HEK293 (cell line): ENCODE measurements around the gene KLRC4.

Experiments
- CTCF ChIA-PET: fragments of 350-600 bp; formaldehyde crosslinking; extraction: SDS; loops from one replicate; lab custom pipeline; 2021; ENCODE audit warnings: antibody characterized with exemption; lab: Yijun Ruan, JAX
- POLR2A ChIA-PET: fragments of 300-600 bp; formaldehyde crosslinking; extraction: SDS; loops from one replicate; lab custom pipeline; 2020; ENCODE audit warnings: antibody characterized with exemption, inconsistent platforms; lab: Yijun Ruan, JAX
- H3K27ac ChIP-seq: fragments of 200-500 bp; sonication (Bioruptor generic); 2 replicates; pipeline ENCODE4 v1.5.1; 2014; ENCODE audit warnings: low read depth, low read length, control low read depth, inconsistent platforms; ENCODE audit errors: extremely low read depth
- H3K36me3 ChIP-seq, 2 experiments: fragments of 200-500 bp in 1 of 2; sonication (Bioruptor generic) in 1 of 2; 1 replicate in 1 of 2; 2 replicates in 1 of 2; pipeline ENCODE4 v1.5.1; 2014 to 2017; ENCODE audit warnings: inconsistent platforms in 2 of 2, low read length in 2 of 2; ENCODE audit not compliant: control insufficient read depth in 2 of 2, insufficient read depth in 1 of 2
- H3K4me1 ChIP-seq: fragments of 200-500 bp; sonication (Bioruptor generic); 2 replicates; pipeline ENCODE4 v1.5.1; 2014; ENCODE audit warnings: mild to moderate bottlenecking, low read length, inconsistent platforms; ENCODE audit not compliant: control insufficient read depth, insufficient read depth
- H3K4me3 ChIP-seq: 2 replicates; pipeline ENCODE4 v1.5.1; 2011; ENCODE audit warnings: low read depth, mild to moderate bottlenecking, control low read depth, low read length, moderate library complexity
- H3K9me3 ChIP-seq: fragments of 200-500 bp; sonication (Bioruptor generic); 2 replicates; pipeline ENCODE4 v1.5.1; 2014; ENCODE audit warnings: low read depth, low read length, inconsistent platforms; ENCODE audit not compliant: control insufficient read depth, insufficient read depth
- PRDM1 ChIP-seq: fragments of 450-650 bp; formaldehyde crosslinking; IDR thresholded peaks from 2 replicates; pipeline ENCODE4; 2016; ENCODE audit warnings: missing biosample characterization, missing genetic modification characterization
- SETDB1 ChIP-seq: IDR thresholded peaks from one replicate; pipeline ENCODE4 v1.6.1; 2017; ENCODE audit warnings: mild to moderate bottlenecking, low read length, moderate library complexity, mixed read lengths; ENCODE audit not compliant: insufficient read length
- YY2 ChIP-seq: fragments of 450-650 bp; formaldehyde crosslinking; IDR thresholded peaks from 2 replicates; pipeline ENCODE4 v1.5.1; 2016; ENCODE audit warnings: missing biosample characterization, missing genetic modification characterization
- ZBTB1 ChIP-seq: fragments of 450-650 bp; formaldehyde crosslinking; IDR thresholded peaks from 2 replicates; pipeline ENCODE4 v1.5.1; 2016; ENCODE audit warnings: missing biosample characterization, missing genetic modification characterization
- ZBTB8A ChIP-seq: fragments of 450-650 bp; formaldehyde crosslinking; IDR thresholded peaks from 2 replicates; pipeline ENCODE4 v1.5.1; 2016; ENCODE audit warnings: missing biosample characterization, missing genetic modification characterization
- ZEB2 ChIP-seq: fragments of 450-650 bp; formaldehyde crosslinking; IDR thresholded peaks from 2 replicates; pipeline ENCODE4 v1.5.1; 2016; ENCODE audit warnings: missing biosample characterization, missing genetic modification characterization
- ZIC2 ChIP-seq: fragments of 450-650 bp; formaldehyde crosslinking; IDR thresholded peaks from 2 replicates; pipeline ENCODE4 v1.5.1; 2016; ENCODE audit warnings: missing biosample characterization, missing genetic modification characterization
- ZNF211 ChIP-seq: fragments of 450-650 bp; formaldehyde crosslinking; IDR thresholded peaks from 2 replicates; pipeline ENCODE4 v1.5.1; 2016; ENCODE audit warnings: low read depth, missing biosample characterization, missing genetic modification characterization
- ZNF501 ChIP-seq: fragments of 450-650 bp; formaldehyde crosslinking; IDR thresholded peaks from 2 replicates; pipeline ENCODE4 v1.5.1; 2016; ENCODE audit warnings: missing biosample characterization, missing genetic modification characterization
- ZNF514 ChIP-seq: fragments of 450-650 bp; formaldehyde crosslinking; IDR thresholded peaks from 2 replicates; pipeline ENCODE4 v1.5.1; 2016; ENCODE audit warnings: missing biosample characterization, missing genetic modification characterization
- ZNF555 ChIP-seq: fragments of 450-650 bp; formaldehyde crosslinking; conservative IDR thresholded peaks from 2 replicates; pipeline ENCODE4 v1.5.1; 2017; ENCODE audit warnings: missing biosample characterization, mild to moderate bottlenecking, missing genetic modification characterization, inconsistent platforms
- ZNF560 ChIP-seq: fragments of 450-650 bp; formaldehyde crosslinking; IDR thresholded peaks from 2 replicates; pipeline ENCODE4 v1.5.1; 2017; ENCODE audit warnings: missing biosample characterization, missing genetic modification characterization, borderline replicate concordance
- ZNF610 ChIP-seq: fragments of 450-650 bp; formaldehyde crosslinking; IDR thresholded peaks from 2 replicates; pipeline ENCODE4 v1.5.1; 2016; ENCODE audit warnings: missing biosample characterization, missing genetic modification characterization, borderline replicate concordance
- ZNF776 ChIP-seq: fragments of 450-650 bp; formaldehyde crosslinking; IDR thresholded peaks from 2 replicates; pipeline ENCODE4 v1.5.0; 2017; ENCODE audit warnings: missing biosample characterization, missing genetic modification characterization, borderline replicate concordance
- ZNF792 ChIP-seq: fragments of 450-650 bp; formaldehyde crosslinking; IDR thresholded peaks from 2 replicates; pipeline ENCODE4 v1.5.1; 2016; ENCODE audit warnings: missing biosample characterization, missing genetic modification characterization
- ZNF843 ChIP-seq: fragments of 450-650 bp; formaldehyde crosslinking; IDR thresholded peaks from 2 replicates; pipeline ENCODE4 v1.5.1; 2016; ENCODE audit warnings: missing biosample characterization, missing genetic modification characterization
- ZSCAN16 ChIP-seq: fragments of 450-650 bp; formaldehyde crosslinking; IDR thresholded peaks from 2 replicates; pipeline ENCODE4 v1.5.1; 2016; ENCODE audit warnings: missing biosample characterization, missing genetic modification characterization
- TF ChIP-seq, protein P1 (sequence below): fragments of 450-650 bp; formaldehyde crosslinking; IDR thresholded peaks from 2 replicates; pipeline ENCODE4 v1.5.1; 2016; ENCODE audit warnings: missing biosample characterization, missing genetic modification characterization, borderline replicate concordance
- TF ChIP-seq, protein P2 (sequence below): fragments of 450-650 bp; formaldehyde crosslinking; IDR thresholded peaks from 2 replicates; pipeline ENCODE4 v1.5.1; 2017; ENCODE audit warnings: missing biosample characterization, missing genetic modification characterization
- TF ChIP-seq, protein P3 (sequence below): fragments of 450-650 bp; formaldehyde crosslinking; IDR thresholded peaks from 2 replicates; pipeline ENCODE4 v1.5.1; 2016; ENCODE audit warnings: missing biosample characterization, missing genetic modification characterization
- TF ChIP-seq, protein P4 (sequence below): fragments of 450-650 bp; formaldehyde crosslinking; IDR thresholded peaks from 2 replicates; pipeline ENCODE4 v1.5.1; 2016; ENCODE audit warnings: missing biosample characterization, missing genetic modification characterization
- TF ChIP-seq, protein P5 (sequence below): fragments of 450-650 bp; formaldehyde crosslinking; IDR thresholded peaks from 2 replicates; pipeline ENCODE4 v1.5.1; 2016; ENCODE audit warnings: missing biosample characterization, missing genetic modification characterization
- TF ChIP-seq, protein P6 (sequence below): fragments of 450-650 bp; formaldehyde crosslinking; IDR thresholded peaks from 2 replicates; pipeline ENCODE4 v1.5.1; 2016; ENCODE audit warnings: missing biosample characterization, missing genetic modification characterization

KLRC4 gene

DNA sequence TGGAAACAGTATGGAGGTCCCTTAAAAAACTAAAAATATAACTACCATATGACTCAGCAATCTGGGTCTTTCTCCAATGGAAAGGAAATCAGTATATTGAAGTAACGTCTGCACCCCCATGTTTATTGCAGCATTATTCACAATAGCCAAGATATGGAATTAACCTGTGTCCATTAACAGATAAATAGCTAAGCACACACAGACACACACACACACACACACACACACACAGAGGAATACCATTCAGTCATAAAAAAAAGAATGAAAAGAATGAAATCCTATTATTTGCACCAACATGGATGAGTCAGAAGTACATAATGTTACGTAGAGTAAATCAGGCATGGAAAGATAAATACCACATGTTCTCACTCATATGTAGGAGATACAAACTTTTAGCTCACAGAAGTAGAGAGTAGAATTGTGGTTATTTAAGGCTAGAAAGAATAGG is 24.4 kb downstream of the KLRC4 start (continued):
- TF ChIP-seq ZNF514 (tag by site-specific recombination), result no peak
- TF ChIP-seq ZIC2 (tag by site-specific recombination), result no peak
- TF ChIP-seq, protein P1, sequence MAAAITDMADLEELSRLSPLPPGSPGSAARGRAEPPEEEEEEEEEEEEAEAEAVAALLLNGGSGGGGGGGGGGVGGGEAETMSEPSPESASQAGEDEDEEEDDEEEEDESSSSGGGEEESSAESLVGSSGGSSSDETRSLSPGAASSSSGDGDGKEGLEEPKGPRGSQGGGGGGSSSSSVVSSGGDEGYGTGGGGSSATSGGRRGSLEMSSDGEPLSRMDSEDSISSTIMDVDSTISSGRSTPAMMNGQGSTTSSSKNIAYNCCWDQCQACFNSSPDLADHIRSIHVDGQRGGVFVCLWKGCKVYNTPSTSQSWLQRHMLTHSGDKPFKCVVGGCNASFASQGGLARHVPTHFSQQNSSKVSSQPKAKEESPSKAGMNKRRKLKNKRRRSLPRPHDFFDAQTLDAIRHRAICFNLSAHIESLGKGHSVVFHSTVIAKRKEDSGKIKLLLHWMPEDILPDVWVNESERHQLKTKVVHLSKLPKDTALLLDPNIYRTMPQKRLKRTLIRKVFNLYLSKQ (tag by site-specific recombination), result no peak
- TF ChIP-seq ZNF560 (tag by site-specific recombination), result no peak
- TF ChIP-seq ZNF501 (tag by site-specific recombination), result no peak
- 0 out of 2 replicates have a peak, but pooled peaks have one; percentile 2 for TF ChIP-seq ZNF555 (tag by site-specific recombination)
- TF ChIP-seq PRDM1, result no peak
- TF ChIP-seq, protein P2, sequence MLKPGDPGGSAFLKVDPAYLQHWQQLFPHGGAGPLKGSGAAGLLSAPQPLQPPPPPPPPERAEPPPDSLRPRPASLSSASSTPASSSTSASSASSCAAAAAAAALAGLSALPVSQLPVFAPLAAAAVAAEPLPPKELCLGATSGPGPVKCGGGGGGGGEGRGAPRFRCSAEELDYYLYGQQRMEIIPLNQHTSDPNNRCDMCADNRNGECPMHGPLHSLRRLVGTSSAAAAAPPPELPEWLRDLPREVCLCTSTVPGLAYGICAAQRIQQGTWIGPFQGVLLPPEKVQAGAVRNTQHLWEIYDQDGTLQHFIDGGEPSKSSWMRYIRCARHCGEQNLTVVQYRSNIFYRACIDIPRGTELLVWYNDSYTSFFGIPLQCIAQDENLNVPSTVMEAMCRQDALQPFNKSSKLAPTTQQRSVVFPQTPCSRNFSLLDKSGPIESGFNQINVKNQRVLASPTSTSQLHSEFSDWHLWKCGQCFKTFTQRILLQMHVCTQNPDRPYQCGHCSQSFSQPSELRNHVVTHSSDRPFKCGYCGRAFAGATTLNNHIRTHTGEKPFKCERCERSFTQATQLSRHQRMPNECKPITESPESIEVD, result peak; percentile 40; the same call in 1 of the 2 replicates
- TF ChIP-seq ZNF211 (tag by site-specific recombination), result no peak
- TF ChIP-seq, protein P3, sequence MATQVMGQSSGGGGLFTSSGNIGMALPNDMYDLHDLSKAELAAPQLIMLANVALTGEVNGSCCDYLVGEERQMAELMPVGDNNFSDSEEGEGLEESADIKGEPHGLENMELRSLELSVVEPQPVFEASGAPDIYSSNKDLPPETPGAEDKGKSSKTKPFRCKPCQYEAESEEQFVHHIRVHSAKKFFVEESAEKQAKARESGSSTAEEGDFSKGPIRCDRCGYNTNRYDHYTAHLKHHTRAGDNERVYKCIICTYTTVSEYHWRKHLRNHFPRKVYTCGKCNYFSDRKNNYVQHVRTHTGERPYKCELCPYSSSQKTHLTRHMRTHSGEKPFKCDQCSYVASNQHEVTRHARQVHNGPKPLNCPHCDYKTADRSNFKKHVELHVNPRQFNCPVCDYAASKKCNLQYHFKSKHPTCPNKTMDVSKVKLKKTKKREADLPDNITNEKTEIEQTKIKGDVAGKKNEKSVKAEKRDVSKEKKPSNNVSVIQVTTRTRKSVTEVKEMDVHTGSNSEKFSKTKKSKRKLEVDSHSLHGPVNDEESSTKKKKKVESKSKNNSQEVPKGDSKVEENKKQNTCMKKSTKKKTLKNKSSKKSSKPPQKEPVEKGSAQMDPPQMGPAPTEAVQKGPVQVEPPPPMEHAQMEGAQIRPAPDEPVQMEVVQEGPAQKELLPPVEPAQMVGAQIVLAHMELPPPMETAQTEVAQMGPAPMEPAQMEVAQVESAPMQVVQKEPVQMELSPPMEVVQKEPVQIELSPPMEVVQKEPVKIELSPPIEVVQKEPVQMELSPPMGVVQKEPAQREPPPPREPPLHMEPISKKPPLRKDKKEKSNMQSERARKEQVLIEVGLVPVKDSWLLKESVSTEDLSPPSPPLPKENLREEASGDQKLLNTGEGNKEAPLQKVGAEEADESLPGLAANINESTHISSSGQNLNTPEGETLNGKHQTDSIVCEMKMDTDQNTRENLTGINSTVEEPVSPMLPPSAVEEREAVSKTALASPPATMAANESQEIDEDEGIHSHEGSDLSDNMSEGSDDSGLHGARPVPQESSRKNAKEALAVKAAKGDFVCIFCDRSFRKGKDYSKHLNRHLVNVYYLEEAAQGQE (tag by site-specific recombination), result no peak
- no peak for TF ChIP-seq ZNF776 (tag by site-specific recombination)
- TF ChIP-seq, protein P4, sequence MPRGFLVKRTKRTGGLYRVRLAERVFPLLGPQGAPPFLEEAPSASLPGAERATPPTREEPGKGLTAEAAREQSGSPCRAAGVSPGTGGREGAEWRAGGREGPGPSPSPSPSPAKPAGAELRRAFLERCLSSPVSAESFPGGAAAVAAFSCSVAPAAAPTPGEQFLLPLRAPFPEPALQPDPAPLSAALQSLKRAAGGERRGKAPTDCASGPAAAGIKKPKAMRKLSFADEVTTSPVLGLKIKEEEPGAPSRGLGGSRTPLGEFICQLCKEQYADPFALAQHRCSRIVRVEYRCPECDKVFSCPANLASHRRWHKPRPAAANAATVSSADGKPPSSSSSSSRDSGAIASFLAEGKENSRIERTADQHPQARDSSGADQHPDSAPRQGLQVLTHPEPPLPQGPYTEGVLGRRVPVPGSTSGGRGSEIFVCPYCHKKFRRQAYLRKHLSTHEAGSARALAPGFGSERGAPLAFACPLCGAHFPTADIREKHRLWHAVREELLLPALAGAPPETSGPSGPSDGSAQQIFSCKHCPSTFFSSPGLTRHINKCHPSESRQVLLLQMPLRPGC (tag by site-specific recombination), result 0 out of 2 replicates have a peak, but pooled peaks have one; percentile 44
- peak; percentile 69 for TF ChIP-seq YY2 (tag by site-specific recombination)
- no peak for TF ChIP-seq ZNF843 (tag by site-specific recombination)

DNA sequence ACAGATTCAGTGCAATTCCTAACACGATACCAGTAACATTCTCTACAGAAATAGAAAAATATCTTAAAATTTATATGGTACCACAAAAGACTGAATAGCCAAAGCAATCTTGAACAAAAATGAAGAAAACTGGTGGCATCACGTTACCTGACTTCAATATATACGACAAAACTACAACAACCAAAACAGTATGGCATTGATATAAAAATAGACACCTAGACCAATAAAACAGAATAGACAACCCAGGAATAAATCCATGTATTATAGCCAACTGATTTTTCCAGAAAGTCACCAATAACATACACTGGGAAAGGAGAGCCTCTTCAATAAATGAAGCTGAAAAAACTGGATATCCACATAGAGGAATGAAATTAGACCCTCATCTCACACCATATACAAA is 25.4 kb downstream of the KLRC4 start:
- Histone ChIP-seq H3K4me1 (no peaks in the 10 kb centered on the region), H3K36me3 (peaks cover 4 to 12% of the 10 kb centered on the region in 2 experiments), H3K27ac (no peak overlapping the region), H3K9me3 (no peaks in the 10 kb centered on the region)
- CTCF ChIA-PET, result interaction anchor here (0.6 kb wide), 1 partner anchor 672 kb away, joined by 3 read pairs; no protein-coding TSS in a partner anchor
- POLR2A ChIA-PET, result interaction anchor here (1.6 kb wide), 1 partner anchor 11 kb away, joined by 3 read pairs; no protein-coding TSS in a partner anchor
- no peak for TF ChIP-seq ZNF843 (tag by site-specific recombination)
- TF ChIP-seq, protein P5, sequence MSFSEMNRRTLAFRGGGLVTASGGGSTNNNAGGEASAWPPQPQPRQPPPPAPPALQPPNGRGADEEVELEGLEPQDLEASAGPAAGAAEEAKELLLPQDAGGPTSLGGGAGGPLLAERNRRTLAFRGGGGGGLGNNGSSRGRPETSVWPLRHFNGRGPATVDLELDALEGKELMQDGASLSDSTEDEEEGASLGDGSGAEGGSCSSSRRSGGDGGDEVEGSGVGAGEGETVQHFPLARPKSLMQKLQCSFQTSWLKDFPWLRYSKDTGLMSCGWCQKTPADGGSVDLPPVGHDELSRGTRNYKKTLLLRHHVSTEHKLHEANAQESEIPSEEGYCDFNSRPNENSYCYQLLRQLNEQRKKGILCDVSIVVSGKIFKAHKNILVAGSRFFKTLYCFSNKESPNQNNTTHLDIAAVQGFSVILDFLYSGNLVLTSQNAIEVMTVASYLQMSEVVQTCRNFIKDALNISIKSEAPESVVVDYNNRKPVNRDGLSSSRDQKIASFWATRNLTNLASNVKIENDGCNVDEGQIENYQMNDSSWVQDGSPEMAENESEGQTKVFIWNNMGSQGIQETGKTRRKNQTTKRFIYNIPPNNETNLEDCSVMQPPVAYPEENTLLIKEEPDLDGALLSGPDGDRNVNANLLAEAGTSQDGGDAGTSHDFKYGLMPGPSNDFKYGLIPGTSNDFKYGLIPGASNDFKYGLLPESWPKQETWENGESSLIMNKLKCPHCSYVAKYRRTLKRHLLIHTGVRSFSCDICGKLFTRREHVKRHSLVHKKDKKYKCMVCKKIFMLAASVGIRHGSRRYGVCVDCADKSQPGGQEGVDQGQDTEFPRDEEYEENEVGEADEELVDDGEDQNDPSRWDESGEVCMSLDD (tag by site-specific recombination), result no peak
- peak; percentile 23 for TF ChIP-seq SETDB1
- TF ChIP-seq, protein P6, sequence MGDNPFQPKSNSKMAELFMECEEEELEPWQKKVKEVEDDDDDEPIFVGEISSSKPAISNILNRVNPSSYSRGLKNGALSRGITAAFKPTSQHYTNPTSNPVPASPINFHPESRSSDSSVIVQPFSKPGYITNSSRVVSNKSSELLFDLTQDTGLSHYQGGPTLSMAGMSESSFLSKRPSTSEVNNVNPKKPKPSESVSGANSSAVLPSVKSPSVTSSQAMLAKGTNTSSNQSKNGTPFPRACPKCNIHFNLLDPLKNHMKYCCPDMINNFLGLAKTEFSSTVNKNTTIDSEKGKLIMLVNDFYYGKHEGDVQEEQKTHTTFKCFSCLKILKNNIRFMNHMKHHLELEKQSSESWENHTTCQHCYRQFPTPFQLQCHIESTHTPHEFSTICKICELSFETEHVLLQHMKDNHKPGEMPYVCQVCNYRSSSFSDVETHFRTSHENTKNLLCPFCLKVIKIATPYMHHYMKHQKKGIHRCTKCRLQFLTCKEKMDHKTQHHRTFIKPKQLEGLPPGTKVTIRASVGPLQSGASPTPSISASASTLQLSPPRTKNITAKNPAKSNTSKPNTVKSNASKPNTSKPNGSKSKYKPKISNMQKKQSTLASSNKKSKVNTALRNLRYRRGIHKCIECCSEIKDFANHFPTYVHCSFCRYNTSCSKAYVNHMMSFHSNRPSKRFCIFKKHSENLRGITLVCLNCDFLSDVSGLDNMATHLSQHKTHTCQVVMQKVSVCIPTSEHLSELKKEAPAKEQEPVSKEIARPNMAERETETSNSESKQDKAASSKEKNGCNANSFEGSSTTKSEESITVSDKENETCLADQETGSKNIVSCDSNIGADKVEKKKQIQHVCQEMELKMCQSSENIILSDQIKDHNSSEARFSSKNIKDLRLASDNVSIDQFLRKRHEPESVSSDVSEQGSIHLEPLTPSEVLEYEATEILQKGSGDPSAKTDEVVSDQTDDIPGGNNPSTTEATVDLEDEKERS, result 0 out of 2 replicates have a peak, but pooled peaks have one; percentile 54
- no peak for TF ChIP-seq ZBTB8A (tag by site-specific recombination)
- no peak for TF ChIP-seq ZEB2 (tag by site-specific recombination)
- TF ChIP-seq ZBTB1 (tag by site-specific recombination), result no peak
- no peak for TF ChIP-seq ZSCAN16 (tag by site-specific recombination)
- TF ChIP-seq ZNF792, result no peak
- no peak for TF ChIP-seq ZNF610 (tag by site-specific recombination)
- TF ChIP-seq, all 188 proteins: peak for 2
- H3K4me3 ChIP-seq, result no peak overlapping the region
